Ectodermal cell (in vitro differentiated cells): ENCODE data around the gene ROBO1.

Experiments
- H3K27ac ChIP-seq: 2 replicates; pipeline ENCODE4 v1.7.0; 2013; ENCODE audit warnings: mild to moderate bottlenecking, low read depth, low read length; ENCODE audit not compliant: insufficient read depth, poor library complexity, severe bottlenecking
- H3K27me3 ChIP-seq: 2 replicates; pipeline ENCODE4 v1.7.0; 2013; ENCODE audit warnings: mild to moderate bottlenecking, low read length; ENCODE audit not compliant: insufficient read depth, control insufficient read depth, poor library complexity, severe bottlenecking
- H3K36me3 ChIP-seq: one replicate; pipeline ENCODE4 v1.7.0; 2013; ENCODE audit warnings: low read length; ENCODE audit not compliant: control insufficient read depth, insufficient read depth
- H3K4me1 ChIP-seq: one replicate; pipeline ENCODE4 v1.7.0; 2013; ENCODE audit warnings: low read length; ENCODE audit not compliant: control insufficient read depth, insufficient read depth
- H3K4me3 ChIP-seq: 2 replicates; pipeline ENCODE4 v1.7.0; 2013; ENCODE audit warnings: low read depth, low read length, control low read depth; ENCODE audit not compliant: insufficient read depth
- H3K9me3 ChIP-seq: 2 replicates; pipeline ENCODE4 v1.7.0; 2013; ENCODE audit warnings: mild to moderate bottlenecking, low read length, moderate library complexity; ENCODE audit not compliant: control insufficient read depth
- WGBS, 2 experiments: methylation state at CpG; one replicate each; pipeline ENCODE4 v1.1.7; 2013; ENCODE audit warnings: missing lambda C conversion rate in 2 of 2; 5-methylcytosine and 5-hydroxymethylcytosine counted together

Gene ROBO1

GRCh38 chr3:79410136-79410535 is 357.7 kb downstream of the ROBO1 start:
- Histone ChIP-seq H3K36me3 (no peaks in the 10 kb centered on the region), H3K9me3 (no peaks in the 10 kb centered on the region), H3K4me1 (no peaks in the 10 kb centered on the region), H3K27me3 (no peaks in the 10 kb centered on the region), H3K27ac (no peak overlapping the region), H3K4me3 (no peak overlapping the region)
- 100% methylated on average over 2 of the region's 2 CpGs; no CpG with 5 or more reads in 1 of the 2 experiments for WGBS, 2 experiments

GRCh38 chr3:79406175-79406574 is 361.6 kb downstream of the ROBO1 start:
- Histone ChIP-seq H3K27ac (no peak overlapping the region), H3K27me3 (no peaks in the 10 kb centered on the region), H3K4me1 (no peaks in the 10 kb centered on the region), H3K36me3 (no peaks in the 10 kb centered on the region), H3K4me3 (no peak overlapping the region), H3K9me3 (no peaks in the 10 kb centered on the region)
- WGBS, 2 experiments, result 75 to 89% methylated on average over 2 of the region's 2 CpGs

DNA sequence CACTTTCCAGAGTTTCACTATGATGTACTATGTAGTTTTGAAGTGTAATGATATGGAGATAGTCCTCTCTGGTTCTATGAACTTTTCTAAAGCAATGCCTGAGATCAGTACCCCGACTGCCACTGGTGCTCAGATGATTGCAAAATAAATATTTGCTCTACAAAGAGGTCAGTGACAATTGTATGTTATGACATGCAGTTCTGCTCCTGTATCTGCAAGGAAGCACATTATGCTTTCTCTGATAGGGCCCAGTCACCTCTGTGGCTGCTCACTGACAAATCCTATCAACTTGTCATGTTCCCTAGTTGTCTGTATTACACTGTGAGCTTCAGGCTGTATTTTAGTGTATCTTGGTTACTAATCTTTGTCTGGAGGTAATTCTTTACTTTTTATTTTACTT is 362.6 kb downstream of the ROBO1 start:
- Histone ChIP-seq H3K36me3 (no peaks in the 10 kb centered on the region), H3K27me3 (no peaks in the 10 kb centered on the region), H3K4me1 (no peaks in the 10 kb centered on the region), H3K9me3 (no peaks in the 10 kb centered on the region), H3K27ac (no peak overlapping the region), H3K4me3 (no peak overlapping the region)
- 90 to 95% methylated on average over 1 of the region's 1 CpG for WGBS, 2 experiments

- no peaks in the 10 kb centered on the region for H3K4me1 ChIP-seq
- no peaks in the 10 kb centered on the region for H3K27me3 ChIP-seq
- no peak overlapping the region for H3K4me3 ChIP-seq
- no peaks in the 10 kb centered on the region for H3K9me3 ChIP-seq
- WGBS, 2 experiments, result 94 to 100% methylated on average over 1 to 2 of the region's 2 CpGs
- no peak overlapping the region for H3K27ac ChIP-seq
- H3K36me3 ChIP-seq, result no peaks in the 10 kb centered on the region
Measured at GRCh38 chr3:79396595-79396994, 371.2 kb downstream of the ROBO1 start.

DNA sequence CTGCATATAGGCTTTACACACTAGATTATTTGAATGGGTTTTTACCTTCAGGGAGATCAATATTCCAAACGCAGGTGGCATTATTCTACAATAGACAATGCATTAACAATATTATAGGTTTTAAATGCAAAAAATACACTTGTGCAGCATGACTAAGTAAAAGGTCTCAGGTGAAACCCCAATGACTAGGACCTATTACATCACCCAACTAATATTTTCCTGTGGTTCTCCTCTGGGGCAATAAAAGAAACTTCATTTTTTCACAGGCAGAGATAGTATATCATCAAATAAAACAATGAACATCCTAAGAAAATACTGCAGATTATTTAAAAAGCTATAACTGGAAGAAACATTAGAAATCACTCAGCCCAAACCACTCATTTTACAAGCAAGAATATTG is 375.3 kb downstream of the ROBO1 start:
- Histone ChIP-seq H3K9me3 (no peaks in the 10 kb centered on the region), H3K27ac (no peak overlapping the region), H3K27me3 (no peaks in the 10 kb centered on the region), H3K36me3 (no peaks in the 10 kb centered on the region), H3K4me3 (no peak overlapping the region), H3K4me1 (no peaks in the 10 kb centered on the region)
- 86% methylated on average over 1 of the region's 1 CpG; no CpG with 5 or more reads in 1 of the 2 experiments for WGBS, 2 experiments

DNA sequence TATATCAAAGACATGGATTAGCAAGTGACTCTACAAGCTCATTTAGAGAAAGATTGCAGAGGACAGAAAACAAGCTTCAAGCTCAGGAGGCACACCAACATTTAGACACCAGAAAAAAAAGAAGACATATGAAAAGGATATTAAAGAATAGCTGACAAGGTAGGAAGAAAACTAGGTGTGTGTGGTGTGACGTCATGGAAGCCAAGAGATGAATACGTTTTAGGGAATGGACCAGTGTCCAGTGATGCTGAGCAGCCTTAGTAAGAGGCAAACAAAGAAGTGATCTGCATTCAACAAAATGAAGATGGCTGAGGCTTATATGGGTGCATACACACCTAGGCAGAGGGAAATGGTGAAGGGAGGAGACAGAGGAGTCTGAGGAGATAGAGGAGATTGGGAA is 377.4 kb downstream of the ROBO1 start:
- WGBS, 2 experiments, result 93 to 94% methylated on average over 2 of the region's 2 CpGs
- H3K27me3 ChIP-seq, result no peaks in the 10 kb centered on the region
- no peaks in the 10 kb centered on the region for H3K9me3 ChIP-seq
- H3K36me3 ChIP-seq, result no peaks in the 10 kb centered on the region
- H3K4me3 ChIP-seq, result no peak overlapping the region
- H3K27ac ChIP-seq, result no peak overlapping the region
- H3K4me1 ChIP-seq, result no peaks in the 10 kb centered on the region

- H3K27ac ChIP-seq, result no peak overlapping the region
- H3K4me1 ChIP-seq, result no peaks in the 10 kb centered on the region
- no peaks in the 10 kb centered on the region for H3K9me3 ChIP-seq
- 91 to 92% methylated on average over 3 of the region's 3 CpGs for WGBS, 2 experiments
- no peaks in the 10 kb centered on the region for H3K36me3 ChIP-seq
- H3K27me3 ChIP-seq, result no peaks in the 10 kb centered on the region
- H3K4me3 ChIP-seq, result no peak overlapping the region
Measured at GRCh38 chr3:79385211-79385610, 382.6 kb downstream of the ROBO1 start.

DNA sequence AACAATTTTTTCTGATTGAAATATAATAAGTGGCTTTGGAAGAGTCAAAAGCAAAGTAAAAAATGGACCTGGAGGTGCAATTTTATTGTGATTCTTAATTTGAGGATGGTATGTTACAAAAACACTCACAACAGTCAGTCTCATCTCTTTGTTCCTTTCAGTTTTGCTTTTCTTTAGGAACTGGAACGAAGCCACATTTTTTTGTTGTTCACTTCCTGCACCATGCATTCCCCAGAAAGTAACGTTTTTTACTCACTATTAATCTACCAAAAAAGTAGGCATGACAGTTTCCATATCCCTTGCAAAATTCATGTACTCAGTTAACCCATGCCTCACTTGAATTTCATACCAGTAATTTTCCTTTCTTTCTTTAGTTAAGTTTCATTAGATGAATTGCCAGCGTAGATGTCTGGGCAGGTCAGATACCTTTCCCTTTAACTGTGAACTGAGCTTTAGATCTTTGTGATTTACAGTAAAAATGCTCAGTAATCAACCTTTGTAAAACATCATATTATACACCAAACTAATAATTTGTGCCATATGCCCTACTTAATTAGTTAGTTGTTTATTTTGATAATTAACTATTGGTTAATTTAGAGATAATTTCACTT is 384.3 kb downstream of the ROBO1 start:
- Histone ChIP-seq H3K4me1 (no peaks in the 10 kb centered on the region), H3K27ac (no peak overlapping the region), H3K4me3 (no peak overlapping the region), H3K9me3 (no peaks in the 10 kb centered on the region), H3K36me3 (no peaks in the 10 kb centered on the region), H3K27me3 (no peaks in the 10 kb centered on the region)
- 27 to 47% methylated on average over 2 to 3 of the region's 3 CpGs for WGBS, 2 experiments

DNA sequence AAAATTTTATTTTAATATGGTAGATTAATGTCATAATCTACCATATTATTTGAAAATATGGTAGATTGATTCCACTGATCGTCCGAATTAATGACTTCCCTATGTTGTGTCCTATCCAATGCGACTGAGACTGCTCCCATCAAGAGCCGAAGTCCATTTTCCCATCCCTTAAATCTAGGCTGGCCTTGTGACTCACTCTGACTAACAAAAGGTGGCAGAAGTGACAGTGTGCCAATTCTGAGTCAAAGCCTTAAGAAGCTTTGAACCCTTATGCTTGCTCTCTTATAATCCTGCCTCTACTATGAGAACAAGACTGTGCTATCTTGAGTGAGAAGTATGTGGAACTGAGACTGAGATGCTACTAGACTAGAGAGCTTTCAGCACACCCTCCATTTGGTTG is 387.2 kb downstream of the ROBO1 start:
- no peak overlapping the region for H3K27ac ChIP-seq
- 75 to 88% methylated on average over 4 of the region's 4 CpGs for WGBS, 2 experiments

GRCh38 chr3:79378064-79378463 is 389.7 kb downstream of the ROBO1 start:
- 66 to 68% methylated on average over 3 of the region's 3 CpGs for WGBS, 2 experiments

More for the DNA sequence above, 387.2 kb downstream of the ROBO1 start:
- Histone ChIP-seq H3K36me3 (no peaks in the 10 kb centered on the region), H3K27me3 (no peaks in the 10 kb centered on the region), H3K4me3 (no peak overlapping the region), H3K9me3 (no peaks in the 10 kb centered on the region), H3K4me1 (no peaks in the 10 kb centered on the region)

GRCh38 chr3:79369306-79369705 is 398.5 kb downstream of the ROBO1 start:
- Histone ChIP-seq H3K36me3 (no peaks in the 10 kb centered on the region), H3K4me3 (no peak overlapping the region), H3K27me3 (no peaks in the 10 kb centered on the region), H3K27ac (no peak overlapping the region), H3K9me3 (no peaks in the 10 kb centered on the region), H3K4me1 (no peaks in the 10 kb centered on the region)
- WGBS, 2 experiments, result 96 to 98% methylated on average over 1 of the region's 1 CpG

More at GRCh38 chr3:79378064-79378463, 389.7 kb downstream of the ROBO1 start:
- H3K27ac ChIP-seq, result no peak overlapping the region
- H3K9me3 ChIP-seq, result no peaks in the 10 kb centered on the region
- no peaks in the 10 kb centered on the region for H3K4me1 ChIP-seq
- H3K36me3 ChIP-seq, result no peaks in the 10 kb centered on the region
- no peaks in the 10 kb centered on the region for H3K27me3 ChIP-seq
- H3K4me3 ChIP-seq, result no peak overlapping the region
